ENCODE data around the gene DENND1A.

DENND1A gene

GRCh38 chr9:123684393-123685149 is 245.4 kb downstream of the DENND1A start:
- DNase-seq (ENCODE audit: low spot score) = no peak

GRCh38 chr9:123682746-123683145 is 247.2 kb downstream of the DENND1A start:
- DNase-seq (ENCODE audit: low spot score) = no peak

- DNase-seq (ENCODE audit: low spot score) = no peak
These were observed 249.6 kb downstream of the DENND1A start for GRCh38 chr9:123680352-123680751.

- no peak for DNase-seq (ENCODE audit: low spot score)
These were observed 250.5 kb downstream of the DENND1A start for GRCh38 chr9:123679330-123679987.

- DNase-seq (ENCODE audit: low spot score) = no peak
These were observed 251.0 kb downstream of the DENND1A start for GRCh38 chr9:123678878-123679329.

GRCh38 chr9:123678038-123678877 is 251.7 kb downstream of the DENND1A start:
- DNase-seq (ENCODE audit: low spot score) = no peak

- no peak for DNase-seq (ENCODE audit: low spot score)
These were observed 253.1 kb downstream of the DENND1A start for GRCh38 chr9:123676869-123677268.

GRCh38 chr9:123669346-123669745 is 260.6 kb downstream of the DENND1A start:
- no peak for DNase-seq (ENCODE audit: low spot score)

- DNase-seq (ENCODE audit: low spot score) = no peak
These were observed 266.4 kb downstream of the DENND1A start for GRCh38 chr9:123663529-123663928.

- no peak for DNase-seq (ENCODE audit: low spot score)
These were observed 267.7 kb downstream of the DENND1A start for GRCh38 chr9:123662057-123662776.

- DNase-seq (ENCODE audit: low spot score) = no peak
These were observed 269.0 kb downstream of the DENND1A start for GRCh38 chr9:123660691-123661466.

GRCh38 chr9:123659358-123659757 is 270.6 kb downstream of the DENND1A start:
- no peak for DNase-seq (ENCODE audit: low spot score)

GRCh38 chr9:123658792-123659191 is 271.1 kb downstream of the DENND1A start:
- no peak for DNase-seq (ENCODE audit: low spot score)

GRCh38 chr9:123657941-123658340 is 272.0 kb downstream of the DENND1A start:
- no peak for DNase-seq (ENCODE audit: low spot score)

GRCh38 chr9:123657099-123657498 is 272.8 kb downstream of the DENND1A start:
- no peak for DNase-seq (ENCODE audit: low spot score)

GRCh38 chr9:123656565-123656964 is 273.4 kb downstream of the DENND1A start:
- no peak for DNase-seq (ENCODE audit: low spot score)

- DNase-seq (ENCODE audit: low spot score) = no peak
These were observed 274.1 kb downstream of the DENND1A start for GRCh38 chr9:123655681-123656423.

- DNase-seq (ENCODE audit: low spot score) = no peak
These were observed 274.8 kb downstream of the DENND1A start for GRCh38 chr9:123654994-123655637.

GRCh38 chr9:123654218-123654993 is 275.5 kb downstream of the DENND1A start:
- DNase-seq (ENCODE audit: low spot score) = no peak
